ENCODE data around the gene SMIM43. TPM values are rescaled to one million over a fixed set of nuclear protein-coding genes. Genes with fewer than 3 reads are reported as not detected.

Gene SMIM43
- total and polyA plus RNA-seq, 5 donors = 0.07 to 0.12 TPM; not detected in 3

DNA sequence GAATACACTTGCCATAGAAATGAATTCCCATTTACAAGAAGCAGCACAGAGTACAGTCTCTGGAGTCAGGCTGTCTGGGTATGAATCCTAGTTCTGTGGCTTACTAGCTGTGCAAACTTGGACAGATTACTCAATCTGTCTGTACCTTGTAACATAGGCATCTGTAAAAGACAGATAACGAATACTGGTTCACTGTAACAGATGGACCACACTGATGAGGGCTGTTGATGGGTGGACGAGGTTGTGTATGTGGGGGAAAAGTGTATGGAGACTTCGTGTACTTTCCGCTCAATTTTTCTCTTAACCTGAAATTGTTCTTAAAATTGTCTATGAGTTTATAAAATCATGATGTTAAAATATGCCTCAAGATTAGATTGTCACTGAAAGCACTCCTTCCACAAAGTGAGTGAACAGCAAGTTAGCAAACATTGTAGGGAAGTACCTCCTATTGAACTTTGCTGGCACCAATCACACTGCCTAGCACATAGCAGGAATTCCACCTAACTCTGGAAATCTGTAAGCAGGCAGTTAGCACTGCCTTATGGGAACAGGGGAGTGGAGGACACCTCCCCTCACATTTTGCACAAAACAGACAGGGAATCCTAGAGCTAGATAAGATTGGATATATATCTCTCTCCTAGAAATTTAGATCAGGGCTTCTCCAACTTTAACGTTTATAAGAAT is 29.7 kb upstream of the SMIM43 start:
- DNase-seq = no peak
- no peaks in the 10 kb centered on the region for H3K9me3 ChIP-seq (ENCODE audit: control insufficient read depth, low read length)
- H3K27ac ChIP-seq (ENCODE audit: low read length) = no peak overlapping the region
- intact Hi-C loops (cut with DNase I) = no loop called here
- H3K4me1 ChIP-seq (ENCODE audit: control insufficient read depth, insufficient read depth, low read length) = no peaks in the 10 kb centered on the region
- H3K4me3 ChIP-seq (ENCODE audit: low read length) = no peak overlapping the region
- 65% methylated on average over 5 of the region's 5 CpGs for WGBS
- ATAC-seq = no peak
- peaks cover 2% of the 10 kb centered on the region for H3K27me3 ChIP-seq (ENCODE audit: control insufficient read depth, insufficient read depth)

GRCh38 chr4:121792966-121793365 is 28.0 kb upstream of the SMIM43 start:
- no peaks in the 10 kb centered on the region for H3K9me3 ChIP-seq (ENCODE audit: control insufficient read depth, low read length)
- intact Hi-C loops (cut with DNase I) = no loop called here
- DNase-seq (no peak), ATAC-seq (no peak)
- 94% methylated on average over 2 of the region's 2 CpGs for WGBS
- H3K27me3 ChIP-seq (ENCODE audit: control insufficient read depth, insufficient read depth) = peaks cover 2% of the 10 kb centered on the region
- H3K4me3 ChIP-seq (ENCODE audit: low read length) = no peak overlapping the region
- no peak overlapping the region for H3K27ac ChIP-seq (ENCODE audit: low read length)
- no peaks in the 10 kb centered on the region for H3K4me1 ChIP-seq (ENCODE audit: control insufficient read depth, insufficient read depth, low read length)

DNA sequence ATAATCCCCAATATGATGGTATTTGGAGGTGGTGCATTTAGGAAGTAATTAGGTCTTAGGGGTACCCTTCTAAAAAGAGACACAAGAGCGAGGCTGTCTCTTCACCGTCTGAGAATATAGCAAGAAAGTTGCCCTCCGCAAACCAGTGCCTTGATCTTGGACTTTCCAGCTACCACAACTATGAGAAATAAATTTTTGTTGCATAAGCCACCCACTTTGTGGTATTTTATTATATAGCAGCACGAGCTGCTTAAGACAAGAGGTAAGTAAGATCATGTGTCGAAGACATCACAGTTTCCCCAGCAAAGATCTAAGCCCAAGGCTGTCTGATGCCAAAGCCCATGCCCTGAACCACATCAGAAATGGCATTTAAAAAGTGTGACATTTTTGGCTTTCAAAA is 26.5 kb upstream of the SMIM43 start:
- no peak for DNase-seq
- peaks cover 2% of the 10 kb centered on the region for H3K27me3 ChIP-seq (ENCODE audit: control insufficient read depth, insufficient read depth)
- no peaks in the 10 kb centered on the region for H3K4me1 ChIP-seq (ENCODE audit: control insufficient read depth, insufficient read depth, low read length)
- intact Hi-C loops (cut with DNase I) = no loop called here
- no peaks in the 10 kb centered on the region for H3K9me3 ChIP-seq (ENCODE audit: control insufficient read depth, low read length)
- 92% methylated on average over 5 of the region's 5 CpGs for WGBS
- no peak for ATAC-seq
- no peak overlapping the region for H3K27ac ChIP-seq (ENCODE audit: low read length)
- H3K4me3 ChIP-seq (ENCODE audit: low read length) = no peak overlapping the region

GRCh38 chr4:121790976-121791375 is 26.0 kb upstream of the SMIM43 start:
- Histone ChIP-seq H3K27ac (ENCODE audit: low read length) (no peak overlapping the region), H3K4me3 (ENCODE audit: low read length) (no peak overlapping the region), H3K9me3 (ENCODE audit: control insufficient read depth, low read length) (no peaks in the 10 kb centered on the region), H3K4me1 (ENCODE audit: control insufficient read depth, insufficient read depth, low read length) (no peaks in the 10 kb centered on the region), H3K27me3 (ENCODE audit: control insufficient read depth, insufficient read depth) (peaks cover 2% of the 10 kb centered on the region)
- intact Hi-C loops (cut with DNase I) = no loop called here
- DNase-seq (no peak), ATAC-seq (no peak)

DNA sequence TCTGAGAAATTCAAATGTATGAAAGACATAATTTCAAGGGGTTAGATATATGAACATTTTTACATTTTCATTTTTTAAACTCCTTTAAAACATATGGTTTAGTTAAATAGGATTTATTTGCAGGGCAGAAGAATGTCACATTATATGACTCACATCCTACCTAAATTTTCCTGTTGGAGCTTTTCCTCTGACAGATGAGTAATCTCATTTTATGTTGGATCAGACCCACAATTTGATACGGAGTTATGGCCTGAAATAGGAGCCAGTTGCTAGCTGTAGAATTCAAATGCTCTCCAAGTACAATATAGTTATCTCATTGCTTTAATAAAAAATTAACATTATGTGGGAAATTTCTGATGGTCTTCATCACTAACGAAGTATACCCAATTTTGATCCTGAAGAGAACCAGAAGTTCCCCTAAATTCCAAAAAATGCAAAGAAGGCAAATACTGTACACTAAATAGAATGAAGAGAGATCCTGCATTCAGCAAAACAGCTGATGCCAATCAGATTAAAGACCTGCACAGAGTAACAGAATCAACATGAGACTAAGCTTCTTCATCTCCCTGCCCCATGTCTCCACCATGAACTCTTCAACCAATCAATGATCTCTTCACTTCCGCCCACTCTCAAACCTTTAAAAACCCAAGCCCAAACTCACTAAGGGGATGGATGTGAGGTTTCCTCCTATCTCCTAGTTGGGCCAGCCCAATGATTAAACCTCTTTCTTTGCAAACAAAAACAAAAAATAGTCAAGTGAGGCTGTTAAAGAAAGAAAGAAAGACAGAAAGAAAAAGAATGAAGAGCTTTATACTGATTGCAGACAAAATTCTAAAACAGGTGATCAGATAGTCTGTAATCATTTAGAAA is 25.2 kb upstream of the SMIM43 start:
- peaks cover 4% of the 10 kb centered on the region for H3K4me1 ChIP-seq (ENCODE audit: control insufficient read depth, insufficient read depth, low read length)
- DNase-seq = no peak
- no peak for ATAC-seq
- peaks cover 2% of the 10 kb centered on the region for H3K27me3 ChIP-seq (ENCODE audit: control insufficient read depth, insufficient read depth)
- no peak overlapping the region for H3K27ac ChIP-seq (ENCODE audit: low read length)
- H3K9me3 ChIP-seq (ENCODE audit: control insufficient read depth, low read length) = no peaks in the 10 kb centered on the region
- no peak overlapping the region for H3K4me3 ChIP-seq (ENCODE audit: low read length)
- intact Hi-C loops (cut with DNase I) = no loop called here
- 50% methylated on average over 3 of the region's 3 CpGs for WGBS

- Histone ChIP-seq H3K4me3 (ENCODE audit: low read length) (no peak overlapping the region), H3K4me1 (ENCODE audit: control insufficient read depth, insufficient read depth, low read length) (peaks cover 4% of the 10 kb centered on the region), H3K27me3 (ENCODE audit: control insufficient read depth, insufficient read depth) (peaks cover 2% of the 10 kb centered on the region), H3K9me3 (ENCODE audit: control insufficient read depth, low read length) (no peaks in the 10 kb centered on the region), H3K27ac (ENCODE audit: low read length) (no peak overlapping the region)
- intact Hi-C loops (cut with DNase I) = no loop called here
- no peak for ATAC-seq
- DNase-seq = no peak
- WGBS = 67% methylated on average over 1 of the region's 1 CpG
Measured at GRCh38 chr4:121789455-121789854, 24.5 kb upstream of the SMIM43 start.

DNA sequence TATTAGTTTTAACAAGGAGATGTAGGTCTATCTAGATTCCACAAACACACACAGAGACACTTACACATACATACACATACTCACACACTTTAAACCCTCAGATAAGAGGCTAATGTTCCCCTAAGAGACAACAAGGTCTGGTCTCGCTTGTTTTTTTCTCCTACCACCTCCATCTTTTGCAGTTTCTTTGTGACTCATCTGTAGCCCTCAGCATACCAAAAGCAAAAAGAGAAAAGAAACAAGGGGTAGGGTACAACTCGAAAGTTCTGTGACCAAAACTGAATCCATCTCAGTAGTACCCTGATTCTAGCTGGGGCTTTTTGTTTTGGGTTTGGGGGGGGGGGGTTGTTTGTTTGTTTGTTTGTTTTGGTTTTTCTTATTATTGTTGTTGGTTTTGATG is 23.9 kb upstream of the SMIM43 start:
- intact Hi-C loops (cut with DNase I) = no loop called here
- H3K4me1 ChIP-seq (ENCODE audit: control insufficient read depth, insufficient read depth, low read length) = peaks cover 4% of the 10 kb centered on the region
- ATAC-seq (no peak), DNase-seq (no peak)
- H3K27me3 ChIP-seq (ENCODE audit: control insufficient read depth, insufficient read depth) = peaks cover 2% of the 10 kb centered on the region
- no peak overlapping the region for H3K27ac ChIP-seq (ENCODE audit: low read length)
- WGBS = 90% methylated on average over 2 of the region's 2 CpGs
- H3K9me3 ChIP-seq (ENCODE audit: control insufficient read depth, low read length) = no peaks in the 10 kb centered on the region
- no peak overlapping the region for H3K4me3 ChIP-seq (ENCODE audit: low read length)

DNA sequence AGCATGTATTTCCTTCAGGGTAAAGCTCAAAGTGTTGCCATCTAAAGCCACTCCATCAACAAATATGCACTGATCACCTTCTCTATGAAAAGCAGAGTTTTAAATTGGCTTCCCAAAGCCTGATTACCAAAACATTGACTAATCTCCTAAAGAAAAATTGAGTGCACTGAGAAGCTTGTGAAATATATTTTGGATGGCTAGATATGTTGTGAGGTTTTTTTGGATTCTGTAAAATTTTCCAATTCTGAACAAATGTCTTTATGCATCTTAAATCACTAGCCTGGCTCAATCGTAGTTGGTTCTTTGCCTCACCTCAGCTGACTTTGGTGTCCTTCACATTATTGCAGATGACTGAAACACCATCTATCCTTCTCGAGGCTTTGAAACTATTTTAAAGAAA is 21.3 kb upstream of the SMIM43 start:
- WGBS = 81% methylated on average over 2 of the region's 2 CpGs
- no peak for DNase-seq
- intact Hi-C loops (cut with DNase I) = no loop called here
- Histone ChIP-seq H3K27me3 (ENCODE audit: control insufficient read depth, insufficient read depth) (no peaks in the 10 kb centered on the region), H3K4me1 (ENCODE audit: control insufficient read depth, insufficient read depth, low read length) (peaks cover 4% of the 10 kb centered on the region), H3K9me3 (ENCODE audit: control insufficient read depth, low read length) (no peaks in the 10 kb centered on the region), H3K4me3 (ENCODE audit: low read length) (no peak overlapping the region), H3K27ac (ENCODE audit: low read length) (no peak overlapping the region)
- no peak for ATAC-seq

DNA sequence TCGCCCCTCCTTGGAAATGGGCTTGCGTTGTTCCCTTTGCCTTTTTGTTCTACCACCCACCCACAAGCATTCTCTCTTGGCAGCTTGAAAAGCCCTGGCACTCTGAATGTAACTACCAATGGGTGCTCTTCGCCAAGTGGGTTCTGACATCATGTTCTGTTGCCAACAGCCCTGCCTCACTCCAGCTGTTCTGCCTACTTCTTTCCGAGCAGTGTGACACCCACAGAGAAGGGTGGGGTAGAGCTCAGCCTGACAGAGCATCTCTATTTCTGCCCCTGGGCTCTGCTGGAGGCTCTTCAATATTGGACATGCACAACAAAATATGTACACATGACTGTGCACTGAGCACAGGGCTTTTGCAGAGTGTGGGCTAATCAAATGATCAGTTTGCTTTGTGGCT is 20.5 kb upstream of the SMIM43 start:
- H3K27ac ChIP-seq (ENCODE audit: low read length) = peak overlapping the region; percentile 58
- intact Hi-C loops (cut with DNase I) = no loop called here
- DNase-seq (no peak), ATAC-seq (peak; percentile 33 to 41)
- H3K4me3 ChIP-seq (ENCODE audit: low read length) = no peak overlapping the region
- H3K27me3 ChIP-seq (ENCODE audit: control insufficient read depth, insufficient read depth) = no peaks in the 10 kb centered on the region
- peaks cover 4% of the 10 kb centered on the region for H3K4me1 ChIP-seq (ENCODE audit: control insufficient read depth, insufficient read depth, low read length)
- no peaks in the 10 kb centered on the region for H3K9me3 ChIP-seq (ENCODE audit: control insufficient read depth, low read length)
- WGBS = 57% methylated on average over 4 of the region's 4 CpGs

- H3K27ac ChIP-seq (ENCODE audit: low read length) = peak overlapping the region; percentile 58
- DNase-seq = no peak
- WGBS = 16% methylated on average over 2 of the region's 2 CpGs
- ATAC-seq = peak; percentile 40 to 62
- no peaks in the 10 kb centered on the region for H3K27me3 ChIP-seq (ENCODE audit: control insufficient read depth, insufficient read depth)
- no peaks in the 10 kb centered on the region for H3K9me3 ChIP-seq (ENCODE audit: control insufficient read depth, low read length)
- intact Hi-C loops (cut with DNase I) = no loop called here
- no peak overlapping the region for H3K4me3 ChIP-seq (ENCODE audit: low read length)
- H3K4me1 ChIP-seq (ENCODE audit: control insufficient read depth, insufficient read depth, low read length) = peaks cover 4% of the 10 kb centered on the region
Measured at GRCh38 chr4:121784975-121785374, 20.0 kb upstream of the SMIM43 start.

DNA sequence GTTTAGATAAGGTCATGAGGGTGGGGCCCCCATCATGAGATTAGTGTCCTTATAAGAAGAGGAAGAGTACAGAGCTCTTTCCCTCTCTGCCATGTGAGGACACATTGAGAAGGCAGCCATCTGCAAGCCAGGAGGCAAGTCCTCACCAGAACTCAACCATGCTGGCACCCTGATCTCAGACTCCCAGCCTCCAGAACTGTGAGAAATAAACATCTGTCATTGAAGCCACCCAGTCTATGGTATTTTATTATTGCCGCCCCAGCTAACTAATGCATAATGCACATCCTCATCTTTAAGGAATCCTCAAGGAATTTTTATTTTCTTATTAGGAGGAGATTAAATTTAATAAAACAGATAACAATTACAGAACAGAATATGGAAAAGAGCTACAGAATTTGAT is 19.4 kb upstream of the SMIM43 start:
- Histone ChIP-seq H3K4me3 (ENCODE audit: low read length) (no peak overlapping the region), H3K27me3 (ENCODE audit: control insufficient read depth, insufficient read depth) (no peaks in the 10 kb centered on the region), H3K9me3 (ENCODE audit: control insufficient read depth, low read length) (no peaks in the 10 kb centered on the region), H3K27ac (ENCODE audit: low read length) (no peak overlapping the region), H3K4me1 (ENCODE audit: control insufficient read depth, insufficient read depth, low read length) (peaks cover 4% of the 10 kb centered on the region)
- intact Hi-C loops (cut with DNase I) = no loop called here
- 95% methylated on average over 1 of the region's 1 CpG for WGBS
- DNase-seq (no peak), ATAC-seq (no peak)
